ENCODE data around the gene LRRK1.

- TF ChIP-seq CTCF (conservative IDR thresholded peaks at IDR 0.05; ENCODE audit: low read depth, low read length) = no peak
- TF ChIP-seq EZH2 (IDR thresholded peaks at IDR 0.05; ENCODE audit: low read length, unreplicated experiment) = no peak
- no peak for TF ChIP-seq EZH2phosphoT487 (IDR thresholded peaks at IDR 0.05; ENCODE audit: borderline replicate concordance, low read length)
These were observed 104.4 kb downstream of the LRRK1 start for GRCh38 chr15:101023501-101024072.
